SK-N-SH (cell line): ENCODE measurements around the gene PARD3B. TPM values are rescaled to one million over a fixed set of nuclear protein-coding genes. Genes with fewer than 3 reads are reported as not detected.

Experiments
- CTCF ChIA-PET: fragments of 300-600, 350-600 bp; formaldehyde crosslinking; extraction: SDS; loops from one replicate; lab custom pipeline; 2021; lab: Yijun Ruan, JAX
- POLR2A ChIA-PET: fragments of 350-600 bp; sonication (Branson Sonifier 250); formaldehyde crosslinking; extraction: SDS; loops from one replicate; lab custom pipeline; 2020; ENCODE audit warnings: antibody characterized with exemption, inconsistent platforms; lab: Yijun Ruan, JAX
- DNase-seq: peaks from one replicate; pipeline ENCODE4 v3.0.0; 2012
- H2AFZ ChIP-seq: fragments of 200-600 bp; sonication (generic); 2 replicates; pipeline ENCODE4 v1.8.1; 2016; ENCODE audit warnings: antibody characterized with exemption, mild to moderate bottlenecking, low read depth
- H3F3A ChIP-seq: fragments of 200-600 bp; sonication (generic); replicated peaks from 2 replicates; pipeline ENCODE3; 2016; ENCODE audit warnings: antibody characterized with exemption, mild to moderate bottlenecking; ENCODE audit not compliant: insufficient read depth
- H3K27ac ChIP-seq, 2 experiments: fragments of 200-500 bp in 1 of 2; fragments of 200-600 bp in 1 of 2; sonication (Bioruptor generic) in 1 of 2; sonication (generic), shearing (Covaris generic) in 1 of 2; 2 replicates each; pipeline versions ENCODE4 v1.5.1 to v1.6.1; 2014 to 2016; ENCODE audit warnings: low read depth in 2 of 2, inconsistent platforms in 1 of 2, low read length in 1 of 2, mild to moderate bottlenecking in 1 of 2, mixed read lengths in 1 of 2
- H3K27me3 ChIP-seq: fragments of 200-600 bp; sonication (generic), shearing (Covaris generic); 2 replicates; pipeline ENCODE4 v1.6.1; 2016; ENCODE audit warnings: mixed run types; ENCODE audit not compliant: insufficient read depth
- H3K36me3 ChIP-seq, 2 experiments: fragments of 200-500 bp in 1 of 2; fragments of 200-600 bp in 1 of 2; sonication (Bioruptor generic) in 1 of 2; sonication (generic) in 1 of 2; replicated peaks in 1 of 2; 2 replicates each; pipeline versions ENCODE3 to v1.5.1; 2014 to 2016; ENCODE audit warnings: low read length in 1 of 2, mild to moderate bottlenecking in 1 of 2; ENCODE audit not compliant: insufficient read depth in 2 of 2, control insufficient read depth in 1 of 2
- H3K4me1 ChIP-seq, 2 experiments: fragments of 200-500 bp in 1 of 2; fragments of 200-600 bp in 1 of 2; sonication (Bioruptor generic) in 1 of 2; sonication (generic), shearing (Covaris generic) in 1 of 2; 2 replicates each; pipeline versions ENCODE4 v1.5.1 to v1.6.1; 2014 to 2016; ENCODE audit warnings: low read depth in 1 of 2, low read length in 1 of 2, mixed run types in 1 of 2; ENCODE audit not compliant: insufficient read depth in 2 of 2, control insufficient read depth in 1 of 2
- H3K4me2 ChIP-seq: fragments of 200-600 bp; sonication (generic), shearing (Covaris generic); 2 replicates; pipeline ENCODE4 v1.6.1; 2017; ENCODE audit warnings: mixed run types
- H3K4me3 ChIP-seq, 2 experiments: fragments of 200-500 bp in 1 of 2; fragments of 200-600 bp in 1 of 2; sonication (Bioruptor generic) in 1 of 2; sonication (generic), shearing (Covaris generic) in 1 of 2; 2 replicates each; pipeline versions ENCODE4 v1.5.1 to v1.8.1; 2014 to 2016; ENCODE audit warnings: low read depth in 2 of 2, inconsistent platforms in 1 of 2, low read length in 1 of 2, mild to moderate bottlenecking in 1 of 2, mixed read lengths in 1 of 2, moderate library complexity in 1 of 2
- H3K79me2 ChIP-seq: fragments of 200-600 bp; sonication (generic); 2 replicates; pipeline ENCODE4 v1.8.1; 2017; ENCODE audit warnings: mild to moderate bottlenecking; ENCODE audit not compliant: insufficient read depth
- H3K9ac ChIP-seq: fragments of 200-600 bp; sonication (generic); 2 replicates; pipeline ENCODE4 v1.6.1; 2017; ENCODE audit warnings: mixed run types
- H3K9me2 ChIP-seq: fragments of 200-600 bp; sonication (generic); 2 replicates; pipeline ENCODE4 v1.6.1; 2017; ENCODE audit warnings: mixed run types
- H3K9me3 ChIP-seq: fragments of 200-600 bp; sonication (generic); 2 replicates; pipeline ENCODE4 v1.6.1; 2017; ENCODE audit warnings: mixed run types, mild to moderate bottlenecking, moderate library complexity
- H4K20me1 ChIP-seq: fragments of 200-600 bp; sonication (generic); 2 replicates; pipeline ENCODE4 v1.6.1; 2017; ENCODE audit warnings: mild to moderate bottlenecking, mixed run types; ENCODE audit not compliant: insufficient read depth
- EP300 ChIP-seq, 2 experiments: IDR thresholded peaks; 2 replicates each; pipeline versions ENCODE4 v1.4.0 to v1.6.1; 2012; ENCODE audit warnings: borderline replicate concordance in 1 of 2, low read depth in 1 of 2, low read length in 1 of 2
- GATA2 ChIP-seq: sonication (generic); formaldehyde crosslinking; IDR thresholded peaks from 2 replicates; pipeline ENCODE4 v1.5.0; 2020; ENCODE audit warnings: mild to moderate bottlenecking, missing genetic modification reagents
- JUND ChIP-seq: IDR thresholded peaks from 2 replicates; pipeline ENCODE4 v1.4.0; 2012
- NFIC ChIP-seq: IDR thresholded peaks from 2 replicates; pipeline ENCODE4 v1.4.0; 2012; ENCODE audit warnings: borderline replicate concordance
- PBX3 ChIP-seq: IDR thresholded peaks from 2 replicates; pipeline ENCODE4; 2012
- POLR2AphosphoS5 ChIP-seq: IDR thresholded peaks from 2 replicates; pipeline ENCODE4 v1.6.1; 2012; ENCODE audit warnings: low read depth, low read length
- RAD21 ChIP-seq: IDR thresholded peaks from 2 replicates; pipeline ENCODE4 v1.6.1; 2012; ENCODE audit warnings: mild to moderate bottlenecking, low read length
- REST ChIP-seq: IDR thresholded peaks from 2 replicates; pipeline ENCODE4 v1.6.1; 2012; ENCODE audit warnings: mild to moderate bottlenecking, low read depth, low read length, moderate library complexity
- SIN3A ChIP-seq: IDR thresholded peaks from 2 replicates; pipeline ENCODE4 v1.6.1; 2012; ENCODE audit warnings: low read depth, mild to moderate bottlenecking, low read length, moderate library complexity, borderline replicate concordance
- ZBTB33 ChIP-seq: IDR thresholded peaks from 2 replicates; pipeline ENCODE4 v1.4.0; 2012; ENCODE audit warnings: low read depth, borderline replicate concordance
- WGBS: methylation state at CpG from one replicate; pipeline ENCODE4 v1.1.6; 2017; ENCODE audit warnings: low lambda C conversion rate; 5-methylcytosine and 5-hydroxymethylcytosine counted together
- polyA plus RNA-seq, 3 experiments: library from polyadenylated mRNA; depleted of rRNA; stranded (reverse); fragments of >200 nt; gene quantifications; 2 replicates each; pipeline ENCODE4 v1.2.3, GENCODE V29; 2012

PARD3B gene
- polyA plus RNA-seq, 1 of the 3 experiments (the other 2 are of a cell fraction), result 0.87 TPM

GRCh38 chr2:205593891-205594290 is 1048.6 kb downstream of the PARD3B start (continued):
- no peak for TF ChIP-seq REST
- TF ChIP-seq NFIC, result peak; percentile 54
- TF ChIP-seq EP300 (IDR thresholded peaks at IDR 0.05; ENCODE audit: borderline replicate concordance in 1 of 2, low read depth in 1 of 2, low read length in 1 of 2), result peak in 1 of 2 experiments; percentile 42; a peak in 1 of 4 replicates
- TF ChIP-seq ZBTB33, result no peak
- TF ChIP-seq PBX3, result peak; percentile 23
- TF ChIP-seq SIN3A, result no peak
- no peak for TF ChIP-seq JUND
- TF ChIP-seq RAD21, result no peak
- TF ChIP-seq, all 33 proteins: peak for 4

- Histone ChIP-seq H3K9ac (no peak overlapping the region), H3F3A (no peaks in the 10 kb centered on the region), H3K79me2 (no peaks in the 10 kb centered on the region), H3K4me2 (no peak overlapping the region), H3K4me3 (no peak overlapping the region), H3K27ac (no peak overlapping the region), H3K9me3 (no peaks in the 10 kb centered on the region), H3K4me1 (no peaks in the 10 kb centered on the region), H4K20me1 (no peaks in the 10 kb centered on the region), H3K36me3 (no peaks in the 10 kb centered on the region), H3K27me3 (no peaks in the 10 kb centered on the region), H3K9me2 (no peaks in the 10 kb centered on the region), H2AFZ (no peak overlapping the region)
- no peak for TF ChIP-seq NFIC
- TF ChIP-seq GATA2 (CRISPR knock-in tag), result no peak
- peak; percentile 15; the same call in 1 of the 2 replicates for TF ChIP-seq RAD21
- no peak for TF ChIP-seq POLR2AphosphoS5
- no peak for TF ChIP-seq JUND
- DNase-seq, result no peak
- ChIA-PET POLR2A (no interaction called here), CTCF (interaction anchor here (1.3 kb wide), 1 partner anchor 13 kb away, joined by 3 read pairs; no protein-coding TSS in a partner anchor)
- WGBS, result 90% methylated on average over 2 of the region's 2 CpGs
These were observed 1051.3 kb downstream of the PARD3B start for GRCh38 chr2:205596581-205596980.
